ENCODE results near the gene C16orf92. TPM values are rescaled to one million over a fixed set of nuclear protein-coding genes. Genes with fewer than 3 reads are reported as not detected.

C16orf92 gene
- total and polyA plus RNA-seq, 2 of the 13 experiments (the other 11 are each of a cell fraction or from before 2014, with no cell fraction given), result not detected

DNA sequence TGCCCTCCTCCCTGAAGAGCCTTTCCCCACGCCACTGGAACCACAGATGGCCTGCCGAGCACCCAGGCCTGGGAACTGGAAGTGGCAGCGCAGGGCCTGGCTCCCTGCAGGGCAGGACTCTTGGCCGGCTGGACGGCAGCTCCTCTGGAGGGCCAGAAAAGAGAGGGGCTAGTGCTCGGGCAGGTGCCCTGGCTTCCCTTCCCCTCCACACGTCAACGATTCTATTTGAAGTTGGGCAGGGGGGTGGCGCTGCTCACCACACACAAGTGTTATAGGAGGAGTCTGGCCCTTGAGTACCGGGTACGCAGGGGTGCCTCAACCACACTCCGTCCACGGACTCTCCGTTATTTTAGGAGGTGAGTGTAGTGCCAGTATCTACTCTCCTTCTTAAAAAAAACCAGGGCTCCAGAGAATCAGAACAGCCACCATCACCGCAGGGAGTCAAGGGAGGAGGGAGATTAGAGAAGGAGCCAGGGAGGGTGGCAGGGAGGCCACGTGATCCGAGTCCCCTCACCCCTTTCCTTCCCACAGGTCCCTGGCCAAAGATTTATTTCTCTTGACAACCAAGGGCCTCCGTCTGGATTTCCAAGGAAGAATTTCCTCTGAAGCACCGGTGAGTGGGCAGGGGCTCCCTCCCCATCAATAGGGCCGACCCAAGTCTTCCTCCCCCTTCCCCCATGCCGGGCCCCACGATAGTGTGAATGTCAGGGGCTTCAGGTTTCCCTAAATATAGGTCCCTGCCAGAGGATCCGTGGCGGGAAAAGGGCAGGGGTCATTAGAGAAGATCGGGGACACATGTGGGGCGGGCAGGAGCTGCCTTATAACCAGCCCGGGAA is 41.1 kb downstream of the C16orf92 start (continued):
- TF ChIP-seq FOXO4 (CRISPR knock-in tag; conservative IDR thresholded peaks at IDR 0.05) (no peak), TEAD2 (CRISPR knock-in tag; IDR thresholded peaks at IDR 0.05) (no peak), FOXK2 (IDR thresholded peaks at IDR 0.05) (no peak), MBNL3 (CRISPR knock-in tag; conservative IDR thresholded peaks at IDR 0.05) (no peak), ZKSCAN5 (CRISPR knock-in tag; IDR thresholded peaks at IDR 0.05) (peak; percentile 68; the same call in 1 of the 2 replicates), SP4 (CRISPR knock-in tag; IDR thresholded peaks at IDR 0.05) (peak; percentile 73; the same call in 1 of the 2 replicates), RFXANK (CRISPR knock-in tag; IDR thresholded peaks at IDR 0.05) (no peak), ZNF547 (CRISPR knock-in tag; IDR thresholded peaks at IDR 0.05) (no peak), ZNF274 (CRISPR knock-in tag; IDR thresholded peaks at IDR 0.05) (0 out of 2 replicates have a peak, but pooled peaks have one; percentile 85), GFI1 (CRISPR knock-in tag; IDR thresholded peaks at IDR 0.05; ENCODE audit: borderline replicate concordance) (0 out of 2 replicates have a peak, but pooled peaks have one; percentile 42), KDM2A (CRISPR knock-in tag; IDR thresholded peaks at IDR 0.05; ENCODE audit: borderline replicate concordance, low read depth) (peak; percentile 92), ATF5 (CRISPR knock-in tag; IDR thresholded peaks at IDR 0.05; ENCODE audit: low read depth) (peak; percentile 6; the same call in 1 of the 2 replicates), KLF6 (CRISPR knock-in tag; IDR thresholded peaks at IDR 0.05) (peak; percentile 28; the same call in 1 of the 2 replicates), ZNF724P (CRISPR knock-in tag; IDR thresholded peaks at IDR 0.05; ENCODE audit: borderline replicate concordance) (peak; percentile 63; the same call in 1 of the 2 replicates), MYNN (CRISPR knock-in tag; IDR thresholded peaks at IDR 0.05; ENCODE audit: low read depth) (0 out of 2 replicates have a peak, but pooled peaks have one; percentile 73), ZNF761 (CRISPR knock-in tag; conservative IDR thresholded peaks at IDR 0.05) (no peak), EZH2 (conservative IDR thresholded peaks at IDR 0.05; ENCODE audit: low read depth, low read length) (no peak), EHMT2 (IDR thresholded peaks at IDR 0.05; ENCODE audit: borderline replicate concordance, low read depth, low read length) (no peak), POLR2A (IDR thresholded peaks at IDR 0.05; ENCODE audit: insufficient read depth in 1 of 2, low read depth in 2 of 2, low read length in 2 of 2) (peak in 1 of 2 experiments; percentile 67; a peak in 2 of 4 replicates)
- TF ChIP-seq, protein P1, sequence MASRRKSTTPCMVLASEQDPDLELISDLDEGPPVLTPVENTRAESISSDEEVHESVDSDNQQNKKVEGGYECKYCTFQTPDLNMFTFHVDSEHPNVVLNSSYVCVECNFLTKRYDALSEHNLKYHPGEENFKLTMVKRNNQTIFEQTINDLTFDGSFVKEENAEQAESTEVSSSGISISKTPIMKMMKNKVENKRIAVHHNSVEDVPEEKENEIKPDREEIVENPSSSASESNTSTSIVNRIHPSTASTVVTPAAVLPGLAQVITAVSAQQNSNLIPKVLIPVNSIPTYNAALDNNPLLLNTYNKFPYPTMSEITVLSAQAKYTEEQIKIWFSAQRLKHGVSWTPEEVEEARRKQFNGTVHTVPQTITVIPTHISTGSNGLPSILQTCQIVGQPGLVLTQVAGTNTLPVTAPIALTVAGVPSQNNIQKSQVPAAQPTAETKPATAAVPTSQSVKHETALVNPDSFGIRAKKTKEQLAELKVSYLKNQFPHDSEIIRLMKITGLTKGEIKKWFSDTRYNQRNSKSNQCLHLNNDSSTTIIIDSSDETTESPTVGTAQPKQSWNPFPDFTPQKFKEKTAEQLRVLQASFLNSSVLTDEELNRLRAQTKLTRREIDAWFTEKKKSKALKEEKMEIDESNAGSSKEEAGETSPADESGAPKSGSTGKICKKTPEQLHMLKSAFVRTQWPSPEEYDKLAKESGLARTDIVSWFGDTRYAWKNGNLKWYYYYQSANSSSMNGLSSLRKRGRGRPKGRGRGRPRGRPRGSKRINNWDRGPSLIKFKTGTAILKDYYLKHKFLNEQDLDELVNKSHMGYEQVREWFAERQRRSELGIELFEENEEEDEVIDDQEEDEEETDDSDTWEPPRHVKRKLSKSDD (CRISPR knock-in tag; IDR thresholded peaks at IDR 0.05; ENCODE audit: low read depth), result no peak
